Erythroblast (primary cell): Measurements from ENCODE around the gene INSYN2B.

Experiments used
- GATA1 ChIP-seq: IDR thresholded peaks from 2 replicates; pipeline ENCODE4 v1.6.1; 2011; ENCODE audit warnings: low read depth, mild to moderate bottlenecking, control low read depth, low read length, moderate library complexity
- POLR2A ChIP-seq: IDR thresholded peaks from 2 replicates; pipeline ENCODE4 v1.6.1; 2011; ENCODE audit warnings: mild to moderate bottlenecking, low read length

GRCh38 chr5:169960659-169961058 is 19.6 kb downstream of the INSYN2B start:
- TF ChIP-seq POLR2A (no peak), GATA1 (no peak)
